Measurements from ENCODE around the gene DTD2.

GRCh38 chr14:31457665-31458659 is 656 bp upstream of the DTD2 start:
- TF ChIP-seq EZH2 (IDR thresholded peaks at IDR 0.05; ENCODE audit: low read length, missing control alignments) (no peak), CTCF (conservative IDR thresholded peaks at IDR 0.05 in 1 of 2, IDR thresholded peaks at IDR 0.05 in 1 of 2; ENCODE audit: low read depth in 1 of 2, low read length in 2 of 2) (no peak)

All from fibroblast of lung (primary cell).